Retina (tissue), 1 donor: ENCODE data around the gene ACTR8.

Source experiments
- DNase-seq: peaks from one replicate; pipeline ENCODE4 v3.0.0-alpha.2; 2016

The ACTR8 gene

GRCh38 chr3:53833053-53833645 lies 48.8 kb downstream of the ACTR8 start:
- DNase-seq, result no peak

DNA sequence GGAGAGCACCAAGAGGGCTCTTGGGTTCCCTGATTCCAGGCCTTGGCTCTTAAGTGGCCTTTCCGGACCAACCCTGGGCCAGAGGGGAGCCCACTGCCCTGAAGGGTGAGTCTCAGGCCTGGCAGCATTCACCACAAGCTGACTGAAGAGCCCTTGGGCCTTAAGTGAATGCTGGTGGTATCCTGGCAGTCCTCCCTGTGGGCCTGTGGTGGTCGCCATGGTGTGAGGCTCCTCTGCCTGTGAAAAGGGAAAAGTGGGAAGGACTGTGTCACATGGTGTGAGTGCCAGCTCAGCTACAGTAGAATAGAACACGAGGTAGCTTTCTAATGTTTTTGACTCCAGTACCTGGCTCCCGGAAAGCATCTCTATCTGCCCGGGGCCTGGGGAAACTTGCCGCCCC lies 51.0 kb downstream of the ACTR8 start:
- DNase-seq, result no peak

DNA sequence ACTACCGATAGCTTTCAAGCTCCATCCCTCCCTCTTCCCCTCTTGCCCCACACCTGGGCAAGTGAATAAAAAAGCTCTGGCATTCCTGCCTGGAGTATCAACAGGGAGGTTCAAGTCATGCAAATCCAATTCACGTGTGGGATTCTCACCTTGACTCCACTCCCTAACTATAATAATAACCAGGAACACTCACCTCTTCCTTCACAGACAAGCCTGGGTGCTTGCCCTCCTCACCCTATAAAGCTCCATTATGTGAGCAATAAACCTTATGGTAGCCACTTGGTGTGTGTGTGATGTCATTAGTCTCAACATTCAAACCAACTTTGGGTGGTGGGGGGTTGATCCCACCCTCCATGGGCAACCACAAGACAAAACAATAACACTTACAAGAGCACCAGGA lies 52.3 kb downstream of the ACTR8 start:
- DNase-seq, result no peak

DNA sequence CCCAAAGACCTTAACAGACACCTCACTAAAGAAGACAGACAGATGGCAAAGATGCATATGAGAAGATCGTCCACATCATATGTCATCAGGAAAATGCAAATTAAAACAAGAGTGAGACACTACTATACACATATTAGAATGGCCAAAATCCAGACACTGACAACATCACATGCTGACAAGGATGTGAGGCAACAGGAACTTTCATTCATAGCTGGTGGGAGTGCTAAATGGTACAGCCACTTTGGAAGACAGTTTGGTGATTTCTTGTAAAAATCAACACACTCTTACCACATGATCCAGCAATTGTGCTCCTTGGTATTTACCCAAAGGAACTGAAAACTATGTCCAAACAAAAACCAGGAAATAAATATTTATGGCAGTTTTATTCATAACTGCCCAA lies 53.4 kb downstream of the ACTR8 start:
- DNase-seq, result no peak

DNA sequence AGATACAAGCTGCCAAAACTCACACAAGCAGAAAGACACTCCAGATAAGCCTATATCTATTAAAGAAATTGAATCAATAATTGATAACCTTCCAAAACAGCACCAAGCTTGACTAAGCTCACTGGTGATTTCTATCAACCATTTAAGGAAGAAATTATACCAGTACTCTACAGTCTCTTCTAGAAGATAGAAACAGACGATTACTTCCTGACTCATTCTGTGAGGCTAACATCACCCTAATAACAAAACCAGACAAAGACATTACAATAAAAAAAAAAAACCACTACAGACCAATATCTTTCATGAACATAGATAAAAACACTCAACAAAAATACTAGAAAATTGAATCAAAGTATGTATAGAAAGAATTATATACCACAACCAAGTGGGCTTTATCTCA lies 55.9 kb downstream of the ACTR8 start:
- DNase-seq, result no peak

DNA sequence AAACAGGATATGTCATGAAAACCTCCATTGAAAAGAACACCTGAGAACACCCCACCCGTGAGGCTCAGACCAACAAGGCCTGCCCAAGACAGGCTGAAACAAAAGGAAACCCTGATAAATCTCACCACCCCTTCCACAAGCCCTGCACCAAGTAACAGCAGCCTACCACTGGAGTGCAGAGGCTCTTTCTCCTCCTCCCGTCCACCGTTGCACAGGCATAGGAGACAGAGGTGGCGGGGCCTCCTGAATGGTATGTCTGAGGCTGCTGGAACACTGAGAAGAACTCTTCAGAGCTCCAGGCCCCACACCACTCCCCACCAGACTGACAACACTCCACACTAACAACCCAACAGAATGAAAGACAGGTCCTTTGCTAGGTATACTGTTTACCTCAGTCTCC lies 57.2 kb downstream of the ACTR8 start:
- DNase-seq, result no peak

- DNase-seq, result no peak
Measured at GRCh38 chr3:53823956-53824657, 57.8 kb downstream of the ACTR8 start.

GRCh38 chr3:53823026-53823955 lies 58.7 kb downstream of the ACTR8 start:
- DNase-seq, result no peak

DNA sequence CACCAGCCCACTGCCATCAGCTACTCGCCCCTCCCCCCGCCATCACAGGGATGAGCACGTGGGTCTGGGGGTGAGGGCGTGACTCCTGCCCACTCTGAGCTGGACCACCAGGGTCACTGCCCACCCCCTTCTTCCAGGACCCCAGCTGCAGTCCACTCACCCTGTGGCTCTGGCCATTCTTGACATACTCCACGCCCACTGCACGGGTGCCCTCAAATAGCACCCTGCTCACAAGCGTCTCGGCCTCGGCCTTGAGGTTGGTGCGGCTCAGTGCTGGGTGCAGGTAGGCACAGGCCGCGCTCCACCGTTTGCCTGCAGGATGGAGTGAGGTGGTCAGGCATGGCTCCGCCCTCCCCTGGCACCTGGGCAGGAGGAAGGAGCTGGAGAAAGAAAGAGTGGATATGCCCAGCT lies 59.6 kb downstream of the ACTR8 start:
- DNase-seq, result no peak

DNA sequence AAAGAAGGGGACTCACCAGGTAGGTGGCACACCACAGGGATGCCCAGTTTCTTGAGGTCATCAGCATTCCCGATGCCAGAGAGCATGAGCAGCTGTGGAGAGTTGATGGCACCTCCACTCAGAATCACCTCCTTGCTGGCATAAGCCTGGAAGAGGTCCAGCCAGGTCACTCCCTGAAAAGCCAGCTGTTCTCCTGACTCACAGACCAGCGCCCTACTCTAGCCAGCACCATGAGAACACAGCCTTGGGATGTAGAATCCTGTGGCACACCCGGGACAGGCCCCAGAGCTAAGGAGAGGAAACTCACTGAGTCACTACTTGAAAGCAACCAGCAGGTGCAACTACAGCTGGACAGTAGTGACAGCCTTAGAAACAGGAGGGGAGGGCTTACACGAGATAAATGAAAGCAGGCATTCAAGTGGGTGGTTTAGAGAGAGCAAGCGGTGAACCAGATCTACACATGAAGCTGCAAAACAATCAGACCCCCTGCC lies 60.3 kb downstream of the ACTR8 start:
- no peak for DNase-seq

- DNase-seq, result no peak
Measured at GRCh38 chr3:53820756-53821580, 61.0 kb downstream of the ACTR8 start.

DNA sequence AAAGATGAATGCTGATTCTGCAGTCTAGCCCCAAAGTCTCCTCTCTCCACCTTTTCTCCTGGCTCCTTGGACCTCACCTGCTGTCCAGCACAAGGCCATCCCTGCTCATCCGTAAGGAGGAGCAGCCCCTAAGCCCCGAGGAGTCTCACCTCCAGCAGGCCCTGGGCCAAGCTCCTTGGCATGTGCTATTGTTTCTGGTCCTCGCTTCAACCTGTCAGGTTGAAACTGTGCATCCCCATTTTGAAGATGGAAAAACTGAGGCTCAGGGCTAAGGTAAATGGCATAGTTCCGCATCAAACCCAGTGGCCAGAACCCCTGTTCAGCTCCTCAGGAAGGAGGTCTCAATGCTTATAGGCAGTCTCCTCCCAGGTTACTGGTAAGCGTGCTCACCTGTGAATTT lies 61.9 kb downstream of the ACTR8 start:
- no peak for DNase-seq

GRCh38 chr3:53819163-53819868 lies 62.6 kb downstream of the ACTR8 start:
- DNase-seq, result no peak

DNA sequence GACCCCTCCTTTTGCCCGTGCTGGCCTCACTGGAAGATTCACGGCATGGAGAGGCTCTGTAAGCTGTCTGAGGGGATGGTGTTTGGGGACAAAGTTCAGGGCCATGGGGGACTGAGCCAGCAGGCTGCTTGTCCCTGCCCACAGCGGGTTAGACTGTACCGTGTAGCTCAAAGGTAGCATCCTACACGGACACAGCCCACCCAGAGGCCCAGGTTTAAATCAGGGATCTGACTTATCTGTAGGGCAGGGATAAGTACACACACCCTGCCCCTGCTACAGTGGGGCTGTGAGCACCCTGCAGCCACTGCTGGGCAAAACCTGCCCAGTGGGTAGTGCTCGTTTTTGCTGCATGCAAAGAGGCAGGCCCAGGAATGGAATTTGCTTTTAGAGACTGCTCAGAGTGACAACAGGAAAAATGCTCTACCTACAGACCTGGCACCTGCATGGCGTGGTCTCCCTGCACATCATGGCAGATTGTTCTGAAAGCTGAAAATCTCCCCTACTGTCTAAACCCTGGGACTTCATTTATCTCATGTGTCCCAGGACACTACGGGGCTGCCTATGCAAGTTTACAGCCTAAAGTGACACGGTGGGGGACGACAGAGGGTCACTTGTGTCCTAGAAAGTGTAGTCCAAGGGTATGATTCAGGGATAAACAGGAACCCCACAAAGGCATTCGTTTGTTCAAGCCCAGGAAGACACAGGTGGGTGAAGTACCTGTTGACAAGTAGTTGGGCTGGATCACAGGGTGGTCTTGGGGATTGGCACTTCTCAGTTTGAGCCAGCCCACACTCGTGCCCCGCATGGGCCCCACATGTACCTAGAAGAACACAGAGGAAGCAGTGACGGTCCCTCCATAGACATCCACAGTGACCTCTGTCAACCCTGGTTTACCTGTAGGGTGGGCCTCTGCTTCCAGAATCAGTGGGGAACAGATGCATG lies 63.5 kb downstream of the ACTR8 start:
- DNase-seq, result no peak

- DNase-seq, result no peak
Measured at GRCh38 chr3:53817809-53818208, 64.1 kb downstream of the ACTR8 start.

DNA sequence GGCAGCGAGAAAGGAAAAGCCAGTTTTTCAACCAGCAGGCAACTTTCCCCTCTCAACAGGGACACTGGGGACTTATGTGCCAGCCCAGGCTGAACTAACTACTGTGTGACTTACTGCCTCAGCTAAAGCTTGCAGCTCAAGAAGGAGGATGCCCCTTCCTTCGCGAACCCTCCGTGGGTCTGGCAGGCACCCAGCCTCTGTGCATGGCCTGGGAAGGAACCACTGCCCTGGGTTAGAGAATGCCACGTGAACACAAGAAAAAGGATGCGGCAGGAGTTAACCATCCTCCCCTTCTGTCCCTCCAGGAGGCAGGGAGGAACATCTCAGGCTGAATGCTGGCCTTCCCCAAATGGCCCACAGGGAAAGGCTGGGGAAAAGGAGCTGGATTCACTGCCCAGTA lies 64.7 kb downstream of the ACTR8 start:
- DNase-seq, result no peak
